ENCODE measurements around the gene CIC. TPM values are rescaled to one million over a fixed set of nuclear protein-coding genes. Genes with fewer than 3 reads are reported as not detected.

CIC gene
- total and polyA plus RNA-seq, 9 of the 15 experiments (the other 6 are each of a cell fraction or from before 2014, with no cell fraction given), result 0.07 to 44.7 (median 8.6) TPM

DNA sequence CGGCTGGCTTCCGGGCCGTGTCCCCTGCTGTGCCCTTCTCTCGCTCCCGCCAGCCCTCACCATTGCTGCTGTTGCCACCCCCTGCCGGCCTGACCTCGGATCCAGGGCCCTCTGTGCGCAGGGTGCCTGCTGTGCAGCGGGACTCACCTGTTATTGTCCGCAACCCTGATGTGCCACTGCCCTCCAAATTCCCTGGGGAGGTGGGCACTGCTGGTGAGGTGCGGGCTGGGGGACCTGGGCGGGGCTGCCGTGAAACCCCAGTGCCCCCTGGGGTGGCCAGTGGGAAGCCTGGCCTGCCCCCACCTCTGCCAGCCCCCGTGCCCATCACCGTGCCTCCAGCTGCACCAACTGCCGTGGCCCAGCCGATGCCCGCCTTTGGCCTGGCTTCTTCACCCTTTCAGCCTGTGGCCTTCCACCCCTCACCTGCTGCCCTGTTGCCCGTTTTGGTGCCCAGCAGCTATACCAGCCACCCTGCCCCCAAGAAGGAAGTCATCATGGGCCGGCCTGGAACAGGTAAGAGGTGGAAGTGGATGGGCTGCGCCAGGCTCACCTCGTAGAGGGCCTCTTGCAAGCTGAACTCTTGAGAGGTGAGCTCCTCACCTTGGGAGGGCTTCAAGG, 5.1 kb downstream of the CIC start:
- in situ Hi-C loops (cut with MboI), result no loop called here
- no peaks in the 10 kb centered on the region for H4K20me1 ChIP-seq (replicated peaks; ENCODE audit: control insufficient read depth, insufficient read depth, low read length)
- ChIA-PET CTCF (ENCODE audit: low intra/inter-chr PET ratio) (no interaction called here), POLR2A (interaction anchor here (0.6 to 1.3 kb wide), 4 partner anchors 8 to 23 kb away, joined by 3 to 5 read pairs (median 4); no protein-coding TSS in a partner anchor)
- no peaks in the 10 kb centered on the region for H3K9me3 ChIP-seq (replicated peaks; ENCODE audit: control insufficient read depth, insufficient read depth, low read depth, low read length)
- peaks cover 16 to 58% of the 10 kb centered on the region in 2 experiments for H3K4me1 ChIP-seq (replicated peaks in 1 of 2; ENCODE audit: control insufficient read depth in 2 of 2, insufficient read depth in 2 of 2, low read length in 2 of 2)
- peaks cover 38% of the 10 kb centered on the region for H3K79me2 ChIP-seq (ENCODE audit: control insufficient read depth, insufficient read depth, low read length)
- H3K9me1 ChIP-seq (ENCODE audit: control insufficient read depth, insufficient read depth, low read length), result no peaks in the 10 kb centered on the region
- no TSS peak for BruUV-seq (replicated peaks)
- H3K4me3 ChIP-seq, result no peak overlapping the region
- no peak overlapping the region for H3K27ac ChIP-seq (ENCODE audit: extremely low read depth, low read depth, low read length)
- TF ChIP-seq RBM22 (IDR thresholded peaks at IDR 0.05; ENCODE audit: low read depth, low read length, poor library complexity, severe bottlenecking), result peak; percentile 67
- peak; percentile 35 for TF ChIP-seq POLR2G (IDR thresholded peaks at IDR 0.05; ENCODE audit: low read depth, low read length)
- TF ChIP-seq RBFOX2 (IDR thresholded peaks at IDR 0.05; ENCODE audit: low read depth, low read length), result peak; percentile 47
- TF ChIP-seq STAT5A (IDR thresholded peaks at IDR 0.05; ENCODE audit: borderline replicate concordance, low read length), result no peak
- FAIRE-seq (no peak), ATAC-seq (no peak), DNase-seq (ENCODE audit: extremely low read depth in 1 of 4, low spot score in 3 of 4) (no peak)
- H2AFZ ChIP-seq (ENCODE audit: low read depth, low read length), result no peak overlapping the region
- intact Hi-C loops (cut with micrococcal nuclease), result no loop called here
- WGBS (ENCODE audit: insufficient coverage, low coverage, missing lambda C conversion rate), result 96% methylated on average over 15 of the region's 22 CpGs
- H3K27me3 ChIP-seq (ENCODE audit: control insufficient read depth in 2 of 2, insufficient read depth in 2 of 2, low read length in 2 of 2), result no peaks in the 10 kb centered on the region
- peak overlapping the region in 1 of 2 experiments; percentile 48; a peak in 2 of 4 replicates for H3K9ac ChIP-seq (ENCODE audit: insufficient read depth in 1 of 2, low read depth in 2 of 2, low read length in 2 of 2)
- H3K4me2 ChIP-seq (ENCODE audit: insufficient read depth, low read length), result no peak overlapping the region
- peaks cover 59% of the 10 kb centered on the region for H3K36me3 ChIP-seq (ENCODE audit: control insufficient read depth, insufficient read depth, low read length)

DNA sequence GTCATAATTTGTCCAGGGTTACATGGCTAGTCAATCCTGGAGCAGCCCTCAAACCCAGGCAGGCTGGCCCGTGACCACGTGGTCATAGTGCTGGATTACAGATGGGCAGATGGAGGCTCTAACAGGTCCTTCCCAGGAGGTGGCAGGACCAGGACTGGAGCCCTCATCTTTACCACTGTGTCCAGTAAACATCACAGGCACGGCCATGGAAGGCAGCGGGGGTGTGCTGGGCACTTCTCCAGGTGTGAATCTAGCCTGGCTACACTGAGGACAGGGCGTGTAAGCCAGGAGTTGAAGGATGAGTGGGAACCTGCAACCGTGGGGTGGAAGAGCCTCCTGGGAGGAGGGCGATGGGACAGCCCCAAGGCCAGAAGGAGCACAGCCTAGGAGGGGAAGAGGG, 6.1 kb downstream of the CIC start:
- no TSS peak for BruUV-seq (replicated peaks)
- no peak for FAIRE-seq
- no peak overlapping the region for H3K4me2 ChIP-seq (ENCODE audit: insufficient read depth, low read length)

More for the DNA sequence above, 6.1 kb downstream of the CIC start:
- H3K9ac ChIP-seq (ENCODE audit: insufficient read depth in 1 of 2, low read depth in 2 of 2, low read length in 2 of 2), result peak overlapping the region in 1 of 2 experiments; percentile 82; a peak in 2 of 4 replicates
- H3K36me3 ChIP-seq (ENCODE audit: control insufficient read depth, insufficient read depth, low read length), result peaks cover 59% of the 10 kb centered on the region
- TF ChIP-seq POLR2G (IDR thresholded peaks at IDR 0.05; ENCODE audit: low read depth, low read length), result peak; percentile 39; the same call in 1 of the 2 replicates
- 0 out of 2 replicates have a peak, but pooled peaks have one; percentile 24 for TF ChIP-seq POLR2A (conservative IDR thresholded peaks at IDR 0.05)
- TF ChIP-seq, protein P1, sequence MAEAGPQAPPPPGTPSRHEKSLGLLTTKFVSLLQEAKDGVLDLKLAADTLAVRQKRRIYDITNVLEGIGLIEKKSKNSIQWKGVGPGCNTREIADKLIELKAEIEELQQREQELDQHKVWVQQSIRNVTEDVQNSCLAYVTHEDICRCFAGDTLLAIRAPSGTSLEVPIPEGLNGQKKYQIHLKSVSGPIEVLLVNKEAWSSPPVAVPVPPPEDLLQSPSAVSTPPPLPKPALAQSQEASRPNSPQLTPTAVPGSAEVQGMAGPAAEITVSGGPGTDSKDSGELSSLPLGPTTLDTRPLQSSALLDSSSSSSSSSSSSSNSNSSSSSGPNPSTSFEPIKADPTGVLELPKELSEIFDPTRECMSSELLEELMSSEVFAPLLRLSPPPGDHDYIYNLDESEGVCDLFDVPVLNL (CRISPR knock-in tag; IDR thresholded peaks at IDR 0.05; ENCODE audit: low read depth), result no peak
- in situ Hi-C loops (cut with MboI), result no loop called here
- H3K27me3 ChIP-seq (ENCODE audit: control insufficient read depth in 2 of 2, insufficient read depth in 2 of 2, low read length in 2 of 2), result no peaks in the 10 kb centered on the region
- H2AFZ ChIP-seq (ENCODE audit: low read depth, low read length), result no peak overlapping the region
- no peaks in the 10 kb centered on the region for H3K9me1 ChIP-seq (ENCODE audit: control insufficient read depth, insufficient read depth, low read length)
- H3K27ac ChIP-seq (ENCODE audit: extremely low read depth, low read depth, low read length), result no peak overlapping the region
- ChIA-PET POLR2A (interaction anchor here (0.8 to 1.3 kb wide), 2 partner anchors 9 to 20 kb away, joined by 3 to 4 read pairs; no protein-coding TSS in a partner anchor), CTCF (ENCODE audit: low intra/inter-chr PET ratio) (no interaction called here)
- no peaks in the 10 kb centered on the region for H4K20me1 ChIP-seq (replicated peaks; ENCODE audit: control insufficient read depth, insufficient read depth, low read length)
- 73% methylated on average over 7 of the region's 7 CpGs for WGBS (ENCODE audit: insufficient coverage, low coverage, missing lambda C conversion rate)
- no peak for DNase-seq (ENCODE audit: extremely low read depth in 1 of 4, low spot score in 3 of 4)
- ATAC-seq, result no peak
- H3K79me2 ChIP-seq (ENCODE audit: control insufficient read depth, insufficient read depth, low read length), result peaks cover 40% of the 10 kb centered on the region
- intact Hi-C loops (cut with micrococcal nuclease), result no loop called here
- H3K4me1 ChIP-seq (replicated peaks in 1 of 2; ENCODE audit: control insufficient read depth in 2 of 2, insufficient read depth in 2 of 2, low read length in 2 of 2), result peaks cover 21 to 60% of the 10 kb centered on the region in 2 experiments
- H3K4me3 ChIP-seq, result no peak overlapping the region
- H3K9me3 ChIP-seq (replicated peaks; ENCODE audit: control insufficient read depth, insufficient read depth, low read depth, low read length), result no peaks in the 10 kb centered on the region
